ENCODE measurements around the gene BRIX1.
"Not testable (repeated sequence)": the region's sequence is repeated elsewhere in the genome, so short reads cannot be mapped to it uniquely, and the experiment has no call there.

The BRIX1 gene

DNA sequence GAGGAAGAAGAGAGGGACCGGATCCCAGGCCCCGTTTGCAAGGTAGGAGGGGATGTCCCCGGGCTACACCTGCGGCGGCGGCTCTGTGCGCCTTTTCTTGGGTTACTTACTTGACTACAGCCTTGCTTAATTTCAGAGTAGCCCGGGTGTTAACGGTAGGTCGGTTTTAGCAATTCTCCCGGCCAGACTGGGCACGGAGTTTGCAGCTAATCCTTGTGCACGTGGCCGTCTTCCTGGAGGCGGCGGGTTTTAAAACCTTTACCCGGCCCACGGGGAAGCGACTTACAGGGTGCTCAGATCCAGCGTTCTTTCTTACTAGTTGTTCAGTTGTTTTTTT is 313 bp downstream of the BRIX1 start:
- no peaks in the 10 kb centered on the region for H3K9me3 ChIP-seq (ENCODE audit: control insufficient read depth in 1 of 2, low read length in 2 of 2)
- peak overlapping the region; percentile 92 for H3K27ac ChIP-seq (ENCODE audit: low read length)
- H3K36me3 ChIP-seq (ENCODE audit: control insufficient read depth in 1 of 2, insufficient read depth in 2 of 2, low read length in 2 of 2): peaks cover 22 to 23% of the 10 kb centered on the region in 2 donors
- peak overlapping the region; percentile 98 to 99 for H3K4me3 ChIP-seq (ENCODE audit: low read depth in 1 of 2, low read length in 2 of 2)
- no peaks in the 10 kb centered on the region for H3K27me3 ChIP-seq (ENCODE audit: low read depth, low read length)
- H3K4me1 ChIP-seq (ENCODE audit: control insufficient read depth in 1 of 2, insufficient read depth in 2 of 2, low read length in 2 of 2): peaks cover 21 to 38% of the 10 kb centered on the region in 2 donors

GRCh38 chr5:34916518-34916917 is 1.0 kb downstream of the BRIX1 start:
- H3K36me3 ChIP-seq (ENCODE audit: control insufficient read depth in 1 of 2, insufficient read depth in 2 of 2, low read length in 2 of 2): peaks cover 15 to 22% of the 10 kb centered on the region in 2 donors
- H3K4me3 ChIP-seq (ENCODE audit: low read depth in 1 of 2, low read length in 2 of 2): peak overlapping the region; percentile 98 to 99
- H3K27me3 ChIP-seq (ENCODE audit: low read depth, low read length): no peaks in the 10 kb centered on the region
- peaks cover 21 to 38% of the 10 kb centered on the region in 2 donors for H3K4me1 ChIP-seq (ENCODE audit: control insufficient read depth in 1 of 2, insufficient read depth in 2 of 2, low read length in 2 of 2)
- no peaks in the 10 kb centered on the region for H3K9me3 ChIP-seq (ENCODE audit: control insufficient read depth in 1 of 2, low read length in 2 of 2)
- H3K27ac ChIP-seq (ENCODE audit: low read length): peak overlapping the region; percentile 92

DNA sequence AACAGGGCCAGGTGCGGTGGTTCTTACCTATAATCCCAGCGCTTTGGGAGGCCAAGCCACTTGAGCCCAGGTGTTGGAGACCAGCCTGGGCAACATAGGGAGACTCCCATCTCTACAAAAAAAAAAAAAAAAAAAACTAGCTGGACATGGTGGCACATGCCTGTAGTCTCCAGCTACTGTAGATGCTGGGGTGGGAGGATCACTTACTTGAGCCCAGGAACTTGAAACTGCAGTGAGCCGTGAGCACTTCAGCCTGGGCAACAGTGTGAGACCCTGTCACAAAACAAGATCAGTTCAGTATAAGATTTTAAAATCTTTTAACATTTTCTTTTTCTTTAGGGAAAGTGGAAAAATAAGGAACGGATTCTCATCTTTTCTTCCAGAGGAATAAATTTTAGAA is 2.5 kb downstream of the BRIX1 start:
- Histone ChIP-seq H3K27ac (ENCODE audit: low read length) (no peak overlapping the region), H3K27me3 (ENCODE audit: low read depth, low read length) (no peaks in the 10 kb centered on the region), H3K36me3 (ENCODE audit: control insufficient read depth in 1 of 2, insufficient read depth in 2 of 2, low read length in 2 of 2) (peaks cover 19 to 21% of the 10 kb centered on the region in 2 donors), H3K4me1 (ENCODE audit: control insufficient read depth in 1 of 2, insufficient read depth in 2 of 2, low read length in 2 of 2) (peaks cover 20 to 37% of the 10 kb centered on the region in 2 donors), H3K4me3 (ENCODE audit: low read depth in 1 of 2, low read length in 2 of 2) (no peak overlapping the region), H3K9me3 (ENCODE audit: control insufficient read depth in 1 of 2, low read length in 2 of 2) (no peaks in the 10 kb centered on the region)

DNA sequence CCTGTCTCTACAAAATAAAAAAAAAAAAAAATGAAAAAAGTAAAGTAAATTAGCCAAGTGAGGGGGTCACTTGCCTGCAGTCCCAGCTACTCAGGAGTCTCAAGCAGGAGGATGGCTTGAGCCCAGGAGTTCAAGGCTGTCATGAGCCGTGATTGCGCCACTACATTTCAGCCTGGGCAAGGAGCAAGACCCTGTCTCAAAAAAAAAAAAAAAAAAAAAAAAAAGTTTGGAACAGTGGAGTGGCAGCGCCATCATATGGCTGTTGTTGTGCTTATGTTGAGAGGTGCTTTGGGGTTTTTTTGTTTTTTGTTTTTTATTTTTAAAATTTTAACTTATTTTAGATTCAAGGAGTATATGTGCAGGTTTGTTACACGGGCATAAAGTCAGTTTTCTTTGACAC is 3.6 kb downstream of the BRIX1 start:
- H3K9me3 ChIP-seq (ENCODE audit: control insufficient read depth in 1 of 2, low read length in 2 of 2): no peaks in the 10 kb centered on the region
- no peak overlapping the region for H3K27ac ChIP-seq (ENCODE audit: low read length)
- no peaks in the 10 kb centered on the region for H3K27me3 ChIP-seq (ENCODE audit: low read depth, low read length)
- H3K4me3 ChIP-seq (ENCODE audit: low read depth in 1 of 2, low read length in 2 of 2): no peak overlapping the region
- H3K4me1 ChIP-seq (ENCODE audit: control insufficient read depth in 1 of 2, insufficient read depth in 2 of 2, low read length in 2 of 2): peaks cover 17 to 26% of the 10 kb centered on the region in 2 donors
- peaks cover 25 to 29% of the 10 kb centered on the region in 2 donors for H3K36me3 ChIP-seq (ENCODE audit: control insufficient read depth in 1 of 2, insufficient read depth in 2 of 2, low read length in 2 of 2)

DNA sequence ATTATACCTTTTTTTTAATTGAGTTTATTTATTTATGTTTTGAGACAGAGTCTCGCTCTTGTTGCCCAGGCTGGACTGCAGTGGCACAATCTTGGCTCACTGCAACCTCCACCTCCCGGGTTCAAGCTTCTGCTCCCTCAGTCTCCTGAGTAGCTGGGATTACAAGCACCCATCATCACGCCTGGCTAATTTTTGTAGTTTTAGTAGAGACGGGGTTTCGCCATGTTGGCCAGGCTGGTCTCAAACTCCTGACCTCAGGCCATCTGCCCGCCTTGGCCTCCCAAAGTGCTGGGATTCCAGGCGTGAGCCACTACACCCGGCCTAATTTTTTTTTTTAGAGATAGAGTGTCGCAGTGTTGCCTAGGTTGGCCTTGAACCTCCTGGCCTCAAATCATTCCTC is 7.7 kb downstream of the BRIX1 start:
- not testable (repeated sequence) for H3K9me3 ChIP-seq (ENCODE audit: control insufficient read depth in 1 of 2, low read length in 2 of 2); H3K4me1 ChIP-seq (ENCODE audit: control insufficient read depth in 1 of 2, insufficient read depth in 2 of 2, low read length in 2 of 2); H3K4me3 ChIP-seq (ENCODE audit: low read depth in 1 of 2, low read length in 2 of 2); H3K27me3 ChIP-seq (ENCODE audit: low read depth, low read length)
- Histone ChIP-seq H3K27ac (ENCODE audit: low read length) (peak overlapping the region; percentile 1), H3K36me3 (ENCODE audit: control insufficient read depth in 1 of 2, insufficient read depth in 2 of 2, low read length in 2 of 2) (peaks cover 36 to 56% of the 10 kb centered on the region in 2 donors)

DNA sequence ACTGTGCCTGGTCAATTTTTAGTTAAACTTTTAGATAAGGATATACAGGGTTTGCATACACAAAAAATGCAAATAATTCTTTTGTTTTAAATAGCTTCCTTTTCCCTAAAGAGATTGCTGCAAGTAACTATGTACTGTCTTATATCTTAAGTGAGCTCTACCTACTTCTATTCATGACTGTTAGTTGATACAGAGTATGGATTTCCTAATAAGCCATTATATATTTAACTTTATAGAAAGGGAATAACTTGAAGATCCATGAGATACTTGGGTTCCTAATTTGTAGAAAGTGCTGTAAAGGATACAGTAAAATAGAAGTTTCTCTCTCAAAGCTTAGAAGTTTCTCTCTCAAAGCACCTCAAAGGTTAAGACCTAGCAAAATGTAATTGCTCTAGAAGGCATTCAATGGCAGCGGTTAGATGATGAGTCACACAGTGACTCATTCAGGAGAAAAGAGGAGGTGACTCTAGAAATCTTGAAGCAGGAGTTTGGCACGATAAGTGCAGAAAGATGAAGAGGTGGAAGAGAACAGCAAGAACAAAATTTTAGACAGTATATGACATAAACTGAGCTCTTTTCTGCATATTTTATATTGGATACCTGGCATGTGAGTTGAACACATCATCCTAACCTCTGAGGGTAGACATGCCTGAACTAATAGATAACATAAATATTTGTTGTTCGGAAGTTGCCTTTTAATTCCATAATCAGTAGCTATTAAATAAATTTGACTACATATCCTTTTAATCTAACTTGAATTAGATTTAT is 8.4 kb downstream of the BRIX1 start:
- Histone ChIP-seq H3K27ac (ENCODE audit: low read length) (peak overlapping the region; percentile 1), H3K4me3 (ENCODE audit: low read depth in 1 of 2, low read length in 2 of 2) (no peak overlapping the region), H3K9me3 (ENCODE audit: control insufficient read depth in 1 of 2, low read length in 2 of 2) (no peaks in the 10 kb centered on the region), H3K4me1 (ENCODE audit: control insufficient read depth in 1 of 2, insufficient read depth in 2 of 2, low read length in 2 of 2) (peaks cover 0 to 8% of the 10 kb centered on the region in 2 donors), H3K27me3 (ENCODE audit: low read depth, low read length) (no peaks in the 10 kb centered on the region), H3K36me3 (ENCODE audit: control insufficient read depth in 1 of 2, insufficient read depth in 2 of 2, low read length in 2 of 2) (peaks cover 36 to 56% of the 10 kb centered on the region in 2 donors)

- no peak overlapping the region for H3K4me3 ChIP-seq (ENCODE audit: low read depth in 1 of 2, low read length in 2 of 2)
- H3K27ac ChIP-seq (ENCODE audit: low read length): no peak overlapping the region
- H3K4me1 ChIP-seq (ENCODE audit: control insufficient read depth in 1 of 2, insufficient read depth in 2 of 2, low read length in 2 of 2): peaks cover 0 to 8% of the 10 kb centered on the region in 2 donors
- H3K27me3 ChIP-seq (ENCODE audit: low read depth, low read length): no peaks in the 10 kb centered on the region
- H3K9me3 ChIP-seq (ENCODE audit: control insufficient read depth in 1 of 2, low read length in 2 of 2): no peaks in the 10 kb centered on the region
- peaks cover 36 to 56% of the 10 kb centered on the region in 2 donors for H3K36me3 ChIP-seq (ENCODE audit: control insufficient read depth in 1 of 2, insufficient read depth in 2 of 2, low read length in 2 of 2)
These were observed 8.9 kb downstream of the BRIX1 start for GRCh38 chr5:34924462-34924765.

- Histone ChIP-seq H3K36me3 (ENCODE audit: control insufficient read depth in 1 of 2, insufficient read depth in 2 of 2, low read length in 2 of 2) (peaks cover 28 to 43% of the 10 kb centered on the region in 2 donors), H3K4me1 (ENCODE audit: control insufficient read depth in 1 of 2, insufficient read depth in 2 of 2, low read length in 2 of 2) (peaks cover 7 to 14% of the 10 kb centered on the region in 2 donors), H3K9me3 (ENCODE audit: control insufficient read depth in 1 of 2, low read length in 2 of 2) (no peaks in the 10 kb centered on the region), H3K4me3 (ENCODE audit: low read depth in 1 of 2, low read length in 2 of 2) (no peak overlapping the region), H3K27ac (ENCODE audit: low read length) (no peak overlapping the region), H3K27me3 (ENCODE audit: low read depth, low read length) (no peaks in the 10 kb centered on the region)
These were observed 10.9 kb downstream of the BRIX1 start for GRCh38 chr5:34926318-34926888.

GRCh38 chr5:34927785-34928184 is 12.3 kb downstream of the BRIX1 start:
- H3K4me1 ChIP-seq (ENCODE audit: control insufficient read depth in 1 of 2, insufficient read depth in 2 of 2, low read length in 2 of 2): peaks cover 7 to 14% of the 10 kb centered on the region in 2 donors
- no peaks in the 10 kb centered on the region for H3K27me3 ChIP-seq (ENCODE audit: low read depth, low read length)
- H3K36me3 ChIP-seq (ENCODE audit: control insufficient read depth in 1 of 2, insufficient read depth in 2 of 2, low read length in 2 of 2): peaks cover 19 to 38% of the 10 kb centered on the region in 2 donors
- no peak overlapping the region for H3K27ac ChIP-seq (ENCODE audit: low read length)
- no peak overlapping the region for H3K4me3 ChIP-seq (ENCODE audit: low read depth in 1 of 2, low read length in 2 of 2)
- H3K9me3 ChIP-seq (ENCODE audit: control insufficient read depth in 1 of 2, low read length in 2 of 2): no peaks in the 10 kb centered on the region

- H3K36me3 ChIP-seq (ENCODE audit: control insufficient read depth in 1 of 2, insufficient read depth in 2 of 2, low read length in 2 of 2): peaks cover 15 to 34% of the 10 kb centered on the region in 2 donors
- H3K4me1 ChIP-seq (ENCODE audit: control insufficient read depth in 1 of 2, insufficient read depth in 2 of 2, low read length in 2 of 2): peaks cover 7 to 14% of the 10 kb centered on the region in 2 donors
- no peak overlapping the region for H3K27ac ChIP-seq (ENCODE audit: low read length)
- no peak overlapping the region for H3K4me3 ChIP-seq (ENCODE audit: low read depth in 1 of 2, low read length in 2 of 2)
- no peaks in the 10 kb centered on the region for H3K9me3 ChIP-seq (ENCODE audit: control insufficient read depth in 1 of 2, low read length in 2 of 2)
- H3K27me3 ChIP-seq (ENCODE audit: low read depth, low read length): no peaks in the 10 kb centered on the region
These were observed 12.8 kb downstream of the BRIX1 start for GRCh38 chr5:34928267-34928666.

- H3K4me1 ChIP-seq (ENCODE audit: control insufficient read depth in 1 of 2, insufficient read depth in 2 of 2, low read length in 2 of 2): peaks cover 7 to 11% of the 10 kb centered on the region in 2 donors
- peaks cover 11 to 27% of the 10 kb centered on the region in 2 donors for H3K36me3 ChIP-seq (ENCODE audit: control insufficient read depth in 1 of 2, insufficient read depth in 2 of 2, low read length in 2 of 2)
- H3K4me3 ChIP-seq (ENCODE audit: low read depth in 1 of 2, low read length in 2 of 2): peak within 1 kb of the TSS; percentile 77 to 78
- H3K9me3 ChIP-seq (ENCODE audit: control insufficient read depth in 1 of 2, low read length in 2 of 2): no peaks in the 10 kb centered on the region
- H3K27me3 ChIP-seq (ENCODE audit: low read depth, low read length): no peaks in the 10 kb centered on the region
- H3K27ac ChIP-seq (ENCODE audit: low read length): peak within 1 kb of the TSS; percentile 76
These were observed 13.7 kb downstream of the BRIX1 start, which contains the start of gene DNAJC21 for GRCh38 chr5:34929134-34929719. Gene DNAJC21, plus strand, starts transcription at chr5:34929559. Its CDS starts 261 bp downstream, at chr5:34929820.

Measured in muscle layer of duodenum (tissue), 2 donors.